NK-92 treated with Interleukin-12 subunit alpha and Interleukin-12 subunit beta, amount 100 ng/mL, for 24 hours (cell line): ENCODE results near the gene COA4.

ENCODE experiments used
- DNase-seq: peaks from one replicate; lab custom pipeline; 2025; lab: John Stamatoyannopoulos, UW

The COA4 gene

GRCh38 chr11:73862986-73863385 lies 13.7 kb downstream of the COA4 start:
- DNase-seq: no peak

GRCh38 chr11:73860202-73860601 lies 16.4 kb downstream of the COA4 start:
- DNase-seq: no peak

GRCh38 chr11:73859671-73860070 lies 17.0 kb downstream of the COA4 start:
- DNase-seq: no peak

- no peak for DNase-seq
Observed at GRCh38 chr11:73856031-73856567, 20.5 kb downstream of the COA4 start.

- DNase-seq: no peak
Observed at GRCh38 chr11:73854680-73855079, 22.0 kb downstream of the COA4 start.

- no peak for DNase-seq
Observed at GRCh38 chr11:73852049-73852448, 24.6 kb downstream of the COA4 start.

GRCh38 chr11:73851046-73851764 lies 25.4 kb downstream of the COA4 start:
- no peak for DNase-seq

- no peak for DNase-seq
Observed at GRCh38 chr11:73839123-73839457, 37.6 kb downstream of the COA4 start.

- no peak for DNase-seq
Observed at GRCh38 chr11:73838443-73839122, 38.1 kb downstream of the COA4 start.

- no peak for DNase-seq
Observed at GRCh38 chr11:73833067-73833466, 43.6 kb downstream of the COA4 start.

GRCh38 chr11:73830261-73830660 lies 46.4 kb downstream of the COA4 start:
- no peak for DNase-seq
